Stimulated activated CD8-positive, alpha-beta memory T cell treated with anti-CD3 and anti-CD28 coated beads, Interleukin-7, amount 100 ng/mL, for 4 hours (primary cell): ENCODE results near the gene KCNN4.
A peak's percentile ranks its signal among the peaks of the same experiment; 100 is the strongest.
"Not testable (repeated sequence)": the region's sequence is repeated elsewhere in the genome, so short reads cannot be mapped to it uniquely, and the experiment has no call there.

Experiments used
- DNase-seq, 2 donors: peaks; one replicate each; pipeline ENCODE4 v3.0.0-alpha.2; 2020; ENCODE audit warnings: low read depth in 2 of 2

Gene KCNN4

DNA sequence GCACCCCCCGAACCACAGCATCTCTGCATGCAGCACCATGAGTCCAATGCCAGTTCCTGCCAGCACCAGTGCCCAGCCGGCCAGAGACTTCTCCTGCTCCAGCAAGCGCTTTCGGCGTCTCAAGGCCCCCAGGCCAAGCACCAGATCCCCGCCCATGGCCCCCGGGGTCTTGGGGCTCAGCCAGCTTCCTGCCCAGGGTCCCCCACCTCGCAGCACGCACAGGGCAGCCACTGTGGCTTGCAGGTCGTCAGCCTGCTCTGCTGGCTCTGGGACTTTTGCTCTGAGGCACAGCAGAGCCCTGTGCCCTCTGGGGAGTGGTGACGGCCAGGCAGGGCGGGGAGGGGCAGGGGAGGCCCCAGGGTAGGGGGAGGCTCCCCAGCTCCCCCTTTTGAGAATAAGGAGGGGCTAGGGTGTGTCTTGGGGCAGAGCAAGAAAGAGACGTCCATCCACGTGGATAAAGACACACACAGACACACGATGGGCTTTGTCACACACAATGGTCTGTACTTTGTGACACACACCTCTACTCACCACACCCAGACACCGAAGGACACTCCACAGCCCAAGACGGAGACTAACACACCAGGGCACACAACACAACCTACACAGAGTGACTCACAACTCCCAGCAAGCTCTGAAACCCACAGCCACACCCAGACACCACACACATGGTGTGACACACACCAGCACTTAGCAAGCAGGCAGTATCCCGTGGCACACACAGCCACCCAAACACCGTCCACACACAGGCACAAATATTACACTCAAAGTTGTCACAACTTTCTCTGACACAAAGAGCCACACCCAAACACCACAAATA, at the start of gene KCNN4:
Gene KCNN4 (minus strand): TSS at position 268 of the 820 bp plus-strand sequence. CDS start 112 bp downstream, at position 156.
- DNase-seq = peak; percentile 48 to 69

DNA sequence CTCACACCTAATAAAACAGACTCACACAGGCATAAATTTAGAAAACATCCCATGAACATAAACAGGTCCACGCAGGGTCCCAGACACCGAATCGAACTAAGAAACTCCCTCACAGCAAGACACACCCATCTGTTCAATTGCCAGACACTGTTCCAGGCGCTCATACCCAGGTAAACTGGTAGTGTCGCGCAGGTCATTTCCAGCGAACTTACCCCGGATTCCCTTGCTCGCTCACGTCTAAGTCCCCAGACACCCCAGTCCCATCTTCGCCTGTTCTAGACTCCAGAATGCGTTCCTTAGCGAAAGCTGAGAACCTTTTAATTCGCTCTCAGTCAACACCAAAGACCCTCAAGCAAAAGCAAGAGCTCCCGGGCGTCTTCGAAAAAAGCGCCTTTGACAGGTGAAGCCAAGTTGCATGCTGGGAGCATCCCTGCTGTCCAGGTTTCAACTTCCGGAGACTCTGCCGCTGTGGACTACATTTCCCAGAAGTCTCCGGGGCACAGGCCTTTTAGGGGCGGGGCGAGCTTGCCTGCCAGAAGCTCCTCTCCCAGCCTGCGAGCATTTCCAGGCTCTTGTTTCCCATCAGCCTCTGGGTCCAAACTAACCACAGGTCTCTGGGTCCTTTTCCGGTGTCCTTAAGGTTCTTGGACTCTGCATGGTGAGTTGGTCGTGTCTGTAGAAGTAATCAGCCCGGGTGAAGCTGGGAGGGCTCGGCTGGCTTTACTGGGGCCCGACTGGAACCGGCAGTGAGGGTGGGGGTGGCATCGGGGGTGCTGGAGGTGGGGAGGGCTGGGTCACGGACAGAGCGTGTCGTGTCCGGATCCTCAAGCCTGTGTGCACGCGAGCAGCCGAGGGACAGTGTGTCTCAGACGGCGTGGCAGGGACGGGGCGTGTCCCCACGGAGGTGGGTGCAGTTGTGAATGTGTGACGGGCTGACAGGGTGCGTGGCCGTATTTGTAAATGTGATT, 46.3 kb upstream of the KCNN4 start, which contains the start of gene ZNF283:
Gene ZNF283 (plus strand): TSS at position 535 of the 968 bp plus-strand sequence. CDS start 6,184 bp downstream, outside the sequence.
- peak; percentile 70 to 73 for DNase-seq

DNA sequence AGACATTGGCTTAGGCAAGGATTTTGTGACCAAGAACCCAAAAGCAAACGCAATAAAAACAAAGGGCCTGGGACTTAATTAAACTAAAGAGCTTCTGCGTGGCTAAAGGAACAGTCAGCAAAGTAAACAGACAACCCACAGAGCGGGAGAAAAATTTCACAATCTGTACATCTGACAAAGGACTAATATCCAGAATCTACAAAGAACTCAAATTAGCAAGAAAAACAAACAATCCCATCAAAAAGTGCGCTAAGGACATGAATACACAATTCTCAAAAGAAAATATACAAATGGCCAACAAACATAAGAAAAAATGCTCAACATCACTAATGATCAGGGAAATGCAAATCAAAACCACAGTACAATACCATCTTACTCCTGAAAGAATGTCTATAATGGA, 43.8 kb upstream of the KCNN4 start:
- not testable (repeated sequence) for DNase-seq

- not testable (repeated sequence) for DNase-seq
These were observed 43.1 kb upstream of the KCNN4 start for GRCh38 chr19:43823856-43824255.

DNA sequence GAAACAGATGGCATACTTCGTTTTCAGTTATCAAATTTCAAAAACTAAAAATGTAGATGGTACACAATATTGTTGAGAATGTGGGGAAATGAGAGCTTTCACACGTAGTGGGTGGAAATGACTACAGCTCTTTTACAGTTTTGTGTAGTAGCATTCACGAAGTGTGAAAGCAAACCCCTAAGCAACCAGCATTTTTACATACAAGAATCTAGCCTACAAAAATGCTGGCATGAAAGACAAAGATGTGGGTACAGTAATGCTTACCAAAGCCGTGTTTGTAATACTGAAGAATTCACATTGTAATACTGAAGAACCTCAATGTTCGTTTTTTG, 40.1 kb upstream of the KCNN4 start:
- no peak for DNase-seq

GRCh38 chr19:43820098-43820883, 39.5 kb upstream of the KCNN4 start:
- DNase-seq = no peak

DNA sequence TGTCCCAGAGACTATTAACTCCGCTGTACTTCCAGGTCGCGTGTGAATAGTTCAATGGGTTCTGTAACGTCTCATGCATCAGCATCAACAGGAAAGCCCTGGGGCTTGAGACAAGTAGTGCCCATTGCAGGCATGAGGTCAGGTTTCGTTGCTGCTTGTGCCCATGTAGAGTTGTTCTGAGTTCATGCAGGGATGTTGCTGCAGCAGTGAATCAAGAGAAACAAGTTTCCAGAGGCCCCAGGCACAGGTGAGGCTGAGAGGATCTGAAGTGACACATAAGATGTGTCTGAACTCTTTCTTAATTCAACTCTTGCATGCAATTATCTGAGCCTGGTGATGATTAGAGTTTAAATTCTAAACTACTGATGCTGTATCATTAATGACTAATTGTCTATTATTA, 37.7 kb upstream of the KCNN4 start:
- DNase-seq = no peak

DNA sequence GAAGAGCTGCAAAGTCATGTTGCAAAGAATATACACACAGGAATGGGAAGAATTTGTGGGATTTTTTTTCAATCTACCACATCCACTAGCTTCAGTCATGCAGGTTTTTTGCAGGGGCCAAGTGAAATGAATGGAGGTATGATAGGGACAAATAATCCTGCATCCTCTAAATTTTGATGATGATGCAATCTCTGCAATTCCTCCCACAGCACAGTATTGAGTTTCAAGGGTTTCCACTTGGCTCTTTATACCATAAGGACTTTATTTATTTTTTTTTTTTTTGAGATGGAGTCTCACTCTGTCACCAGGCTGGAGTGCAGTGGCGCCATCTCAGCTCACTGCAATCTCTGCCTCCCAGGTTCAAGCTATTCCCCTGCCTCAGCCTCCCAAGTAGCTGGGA, 36.7 kb upstream of the KCNN4 start:
- DNase-seq = not testable (repeated sequence)

- DNase-seq = no peak
These were observed 34.0 kb upstream of the KCNN4 start for GRCh38 chr19:43814663-43815352.

DNA sequence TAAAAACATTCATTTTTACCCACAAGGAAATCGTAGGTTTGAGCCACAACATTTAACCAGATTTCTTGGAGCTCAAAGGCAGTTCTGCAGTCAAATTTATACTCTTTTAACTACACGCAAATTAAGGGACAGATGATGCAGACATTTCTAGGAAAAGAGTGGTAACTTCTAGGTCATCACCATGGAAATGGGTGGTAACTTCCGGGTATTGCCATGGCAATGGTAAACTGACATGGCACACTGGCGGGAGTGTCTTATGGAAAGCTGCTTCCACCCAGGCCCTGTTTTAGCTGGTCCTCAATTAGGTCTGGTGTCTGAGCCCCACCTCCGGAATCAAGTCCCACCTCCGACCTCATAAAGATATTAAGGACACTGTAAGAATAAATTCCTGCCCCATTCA, 31.9 kb upstream of the KCNN4 start:
- DNase-seq = no peak

GRCh38 chr19:43812259-43812658, 31.5 kb upstream of the KCNN4 start:
- DNase-seq = no peak

GRCh38 chr19:43811837-43812236, 31.1 kb upstream of the KCNN4 start:
- DNase-seq = no peak

DNA sequence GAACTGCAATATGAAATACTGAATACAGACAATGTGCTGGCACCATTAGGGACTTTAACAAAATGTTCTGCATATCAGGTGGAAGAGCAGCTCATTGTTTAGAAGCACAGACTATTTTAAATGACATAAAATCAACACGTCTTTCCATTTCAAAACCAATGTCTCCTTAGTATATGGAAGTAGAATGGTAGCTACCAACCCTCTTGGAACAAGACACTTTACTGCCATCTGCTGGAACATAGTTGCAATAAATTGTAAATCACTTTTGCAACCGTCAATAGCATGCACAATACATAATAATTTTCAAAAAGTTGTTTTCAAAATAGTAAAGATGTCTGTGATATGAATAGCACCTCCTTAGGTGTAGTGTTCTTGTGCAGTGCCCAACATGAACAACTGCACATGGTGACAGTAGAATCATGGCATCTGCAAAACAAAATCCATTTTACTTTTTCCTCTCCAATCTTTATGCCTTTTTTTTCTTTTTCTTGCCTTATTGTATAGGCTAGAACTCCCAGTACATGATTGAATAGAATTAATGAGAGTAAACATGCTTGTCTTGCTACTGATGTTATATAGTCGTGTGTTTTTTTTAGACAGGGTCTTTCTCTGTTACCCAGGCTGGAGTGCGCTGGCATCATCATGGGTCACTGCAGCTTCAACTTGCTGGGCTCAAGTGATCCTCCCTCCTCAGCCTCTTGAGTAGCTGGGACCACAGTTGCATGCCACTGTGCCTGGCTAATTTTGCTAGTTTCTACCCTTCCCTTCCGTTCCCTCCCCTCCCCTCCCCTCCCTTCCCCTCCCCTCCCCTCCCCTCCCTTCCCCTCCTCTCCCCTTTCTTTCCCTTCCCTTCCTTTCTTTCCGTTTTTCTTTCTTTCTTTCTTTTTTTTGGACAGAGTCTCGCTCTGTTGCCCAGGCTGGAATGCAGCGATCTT, 29.3 kb upstream of the KCNN4 start:
- DNase-seq = no peak

DNA sequence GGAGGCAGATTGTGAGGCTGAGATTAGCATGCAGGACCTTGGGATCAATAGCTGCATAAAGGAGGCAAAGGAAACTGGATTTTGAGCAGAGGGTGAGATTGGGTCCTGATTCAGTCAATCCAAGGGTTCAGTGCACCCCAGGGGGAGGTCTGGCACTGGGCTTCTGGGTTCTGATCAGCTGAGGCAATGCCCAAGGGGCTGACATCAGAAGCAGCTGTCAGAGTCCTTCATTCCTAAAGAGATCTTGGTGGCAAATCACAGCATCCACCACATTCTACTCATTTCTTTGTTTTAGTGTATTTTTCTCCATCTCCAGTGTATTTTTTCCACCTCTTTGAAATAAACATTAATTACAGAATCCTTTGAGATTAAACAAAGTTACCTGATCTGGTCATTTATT, 26.9 kb upstream of the KCNN4 start:
- no peak for DNase-seq

- no peak for DNase-seq
These were observed 26.1 kb upstream of the KCNN4 start for GRCh38 chr19:43806848-43807247.

DNA sequence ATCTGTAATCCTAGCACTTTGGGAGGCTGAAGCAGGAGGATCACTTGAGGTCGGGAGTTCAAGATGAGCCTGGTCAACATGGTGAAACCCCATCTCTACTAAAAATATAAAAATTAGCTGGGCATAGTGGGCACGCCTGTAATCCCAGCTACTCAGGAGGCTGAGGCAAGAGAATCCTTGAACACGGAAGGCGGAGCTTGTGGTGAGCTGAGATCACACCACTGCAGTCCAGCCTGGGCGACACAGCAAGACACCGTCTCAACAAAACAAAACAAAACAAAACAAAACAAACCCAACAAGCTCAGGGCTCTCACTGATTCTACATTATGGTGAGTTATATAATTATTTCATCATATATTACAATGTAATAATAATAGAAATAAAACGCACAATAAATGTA, 25.6 kb upstream of the KCNN4 start:
- DNase-seq = not testable (repeated sequence)

DNA sequence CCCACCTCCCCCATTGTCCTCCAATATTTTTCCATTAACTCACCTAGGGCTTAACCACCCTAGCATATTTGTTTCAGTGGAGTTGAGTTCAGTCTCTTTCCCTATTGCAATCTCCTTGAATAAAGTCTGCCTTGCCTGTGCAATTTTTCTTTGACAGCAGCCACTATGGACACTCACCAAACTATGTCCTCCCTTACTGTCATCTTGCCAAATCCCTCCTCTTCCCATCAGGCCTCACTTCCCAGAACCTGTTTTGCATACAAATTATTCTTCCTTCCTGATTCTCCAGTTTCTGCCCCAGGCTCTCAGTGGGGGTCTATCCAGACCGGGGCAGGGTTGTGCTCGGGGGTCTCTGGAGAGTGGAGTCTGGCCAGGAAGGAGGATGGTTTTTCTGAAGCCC, 23.7 kb upstream of the KCNN4 start:
- no peak for DNase-seq

DNA sequence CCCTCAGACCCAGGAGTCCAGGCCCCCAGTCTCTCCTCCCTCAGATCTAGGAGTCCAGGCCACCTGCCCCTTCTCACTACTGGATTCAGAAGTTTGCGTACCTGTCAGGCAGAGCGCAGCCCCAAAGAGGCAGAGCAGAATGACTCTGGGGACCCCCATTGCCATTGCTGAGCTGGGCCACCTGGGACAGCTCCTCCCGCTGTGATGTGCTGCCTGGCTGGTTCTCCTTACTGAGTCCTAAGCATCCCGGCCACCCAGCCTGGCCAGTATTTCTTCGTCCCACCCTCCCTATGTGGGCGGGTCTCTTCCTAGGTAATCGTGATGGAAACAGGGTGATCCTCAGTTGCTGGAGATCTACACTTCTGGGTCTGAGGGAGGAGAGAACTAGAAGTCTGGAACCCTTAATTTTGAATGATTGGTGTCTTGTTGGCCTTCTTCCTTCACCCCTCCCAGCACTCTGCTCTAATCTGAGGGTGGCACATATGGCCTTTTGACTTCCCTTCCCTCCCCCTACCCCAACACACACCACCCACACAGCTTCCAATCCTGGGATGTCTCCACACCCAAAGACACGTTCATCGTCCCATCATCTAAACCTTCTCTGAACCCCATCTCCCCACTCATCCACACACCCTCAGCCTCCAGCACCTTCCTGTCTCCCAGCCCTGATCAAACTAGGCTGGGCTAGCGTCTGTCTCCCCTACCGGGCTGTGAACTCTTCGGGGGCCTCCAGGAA, 21.6 kb upstream of the KCNN4 start, which contains the start of gene LYPD5:
Gene LYPD5 (minus strand): TSS at position 232 of the 736 bp plus-strand sequence. CDS start 67 bp downstream, at position 165.
- no peak for DNase-seq

DNA sequence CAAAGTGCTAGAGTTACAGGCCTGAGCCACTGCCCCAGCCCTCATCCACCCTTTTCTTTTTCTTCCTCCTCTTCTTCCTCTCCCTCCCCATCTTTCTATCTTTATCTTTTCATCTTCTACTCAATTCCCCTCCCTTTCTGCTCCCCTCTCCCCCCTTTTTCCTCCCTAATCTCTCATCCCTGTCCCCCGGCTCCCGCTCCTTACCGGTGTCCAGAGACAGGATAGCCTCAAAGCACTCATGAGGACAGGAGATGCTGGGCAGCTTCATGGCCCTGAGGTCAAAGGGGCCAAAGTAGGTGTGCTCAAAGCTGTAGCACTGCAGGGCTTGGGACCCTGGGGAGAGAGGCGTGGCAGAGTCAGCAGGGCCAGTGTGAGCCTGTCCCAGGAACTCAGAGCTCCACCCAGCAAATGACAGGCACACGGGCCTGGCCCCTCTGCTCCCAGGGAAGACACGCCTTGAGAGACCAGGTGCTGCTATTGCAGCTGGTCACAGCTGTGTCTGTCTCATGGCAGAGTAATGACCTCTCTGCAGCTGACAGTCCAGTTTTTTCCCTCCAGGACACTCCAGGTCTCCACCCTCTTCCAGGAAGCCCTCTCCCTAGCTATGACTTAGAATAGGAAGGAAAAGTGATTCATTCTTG, 18.8 kb upstream of the KCNN4 start:
- DNase-seq = no peak
